ENCODE data around the gene PIK3AP1.

The PIK3AP1 gene, protein sequence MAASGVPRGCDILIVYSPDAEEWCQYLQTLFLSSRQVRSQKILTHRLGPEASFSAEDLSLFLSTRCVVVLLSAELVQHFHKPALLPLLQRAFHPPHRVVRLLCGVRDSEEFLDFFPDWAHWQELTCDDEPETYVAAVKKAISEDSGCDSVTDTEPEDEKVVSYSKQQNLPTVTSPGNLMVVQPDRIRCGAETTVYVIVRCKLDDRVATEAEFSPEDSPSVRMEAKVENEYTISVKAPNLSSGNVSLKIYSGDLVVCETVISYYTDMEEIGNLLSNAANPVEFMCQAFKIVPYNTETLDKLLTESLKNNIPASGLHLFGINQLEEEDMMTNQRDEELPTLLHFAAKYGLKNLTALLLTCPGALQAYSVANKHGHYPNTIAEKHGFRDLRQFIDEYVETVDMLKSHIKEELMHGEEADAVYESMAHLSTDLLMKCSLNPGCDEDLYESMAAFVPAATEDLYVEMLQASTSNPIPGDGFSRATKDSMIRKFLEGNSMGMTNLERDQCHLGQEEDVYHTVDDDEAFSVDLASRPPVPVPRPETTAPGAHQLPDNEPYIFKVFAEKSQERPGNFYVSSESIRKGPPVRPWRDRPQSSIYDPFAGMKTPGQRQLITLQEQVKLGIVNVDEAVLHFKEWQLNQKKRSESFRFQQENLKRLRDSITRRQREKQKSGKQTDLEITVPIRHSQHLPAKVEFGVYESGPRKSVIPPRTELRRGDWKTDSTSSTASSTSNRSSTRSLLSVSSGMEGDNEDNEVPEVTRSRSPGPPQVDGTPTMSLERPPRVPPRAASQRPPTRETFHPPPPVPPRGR

DNA sequence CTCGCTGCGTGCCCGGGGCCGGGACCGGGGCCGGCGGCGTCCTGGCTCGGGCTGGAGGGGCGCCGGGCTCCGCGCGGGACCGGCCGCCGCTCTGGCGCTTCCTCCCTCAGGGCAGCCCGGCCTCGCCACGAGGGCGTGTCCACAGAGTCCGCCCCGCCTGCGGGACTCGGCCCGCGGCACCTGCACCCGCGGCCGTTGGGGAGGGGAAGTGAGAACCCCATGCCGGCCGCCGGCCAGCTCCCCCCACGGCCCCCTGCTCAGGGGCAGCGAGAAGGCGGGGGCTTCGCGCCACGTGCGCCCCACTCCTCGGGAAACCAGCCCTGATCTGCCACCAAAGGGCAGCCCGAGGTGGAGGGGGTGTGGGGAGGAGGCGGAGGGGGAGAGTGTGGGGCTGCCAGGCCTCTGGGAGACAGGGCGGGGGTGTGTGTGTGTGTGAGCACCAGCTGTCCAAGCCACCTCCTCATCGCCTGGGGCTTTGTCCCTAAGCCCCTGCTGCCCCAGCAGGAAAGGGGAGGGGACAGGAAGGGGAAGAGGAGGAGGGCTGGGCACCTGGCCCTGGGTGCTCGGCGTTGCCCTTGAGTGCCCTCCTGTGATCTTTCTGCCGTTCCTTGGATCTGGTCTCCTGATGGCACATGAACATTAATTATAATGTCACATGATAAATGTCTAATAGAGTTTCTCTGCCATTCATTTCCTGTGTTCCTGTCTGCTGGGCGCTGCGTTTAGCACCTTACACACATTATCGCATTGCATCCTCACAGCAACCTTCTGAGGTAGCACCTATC is at the start of gene PIK3AP1:
Gene PIK3AP1, minus strand, starts transcription at position 93 of the 785 bp plus-strand sequence. CDS start 120 bp downstream, outside the sequence.
- Histone ChIP-seq H3K36me3 (ENCODE audit: insufficient read depth, low read length) (no peaks in the 10 kb centered on the region), H3K9ac (ENCODE audit: insufficient read length) (no peak within 1 kb of the TSS), H3K4me3 (no peak within 1 kb of the TSS), H3K9me3 (ENCODE audit: low read depth, low read length) (no peaks in the 10 kb centered on the region), H3K27ac (no peak within 1 kb of the TSS)
- no peak for TF ChIP-seq FOXP2 (optimal IDR thresholded peaks at IDR 0.05; ENCODE audit: control extremely low read depth, extremely low read length, insufficient read depth)
- TF ChIP-seq EZH2 (IDR thresholded peaks at IDR 0.05), result no peak
- TF ChIP-seq POLR2AphosphoS5 (IDR thresholded peaks at IDR 0.05; ENCODE audit: borderline replicate concordance, low read depth, low read length), result no peak
- no peak for DNase-seq (ENCODE audit: low read depth, low spot score)

DNA sequence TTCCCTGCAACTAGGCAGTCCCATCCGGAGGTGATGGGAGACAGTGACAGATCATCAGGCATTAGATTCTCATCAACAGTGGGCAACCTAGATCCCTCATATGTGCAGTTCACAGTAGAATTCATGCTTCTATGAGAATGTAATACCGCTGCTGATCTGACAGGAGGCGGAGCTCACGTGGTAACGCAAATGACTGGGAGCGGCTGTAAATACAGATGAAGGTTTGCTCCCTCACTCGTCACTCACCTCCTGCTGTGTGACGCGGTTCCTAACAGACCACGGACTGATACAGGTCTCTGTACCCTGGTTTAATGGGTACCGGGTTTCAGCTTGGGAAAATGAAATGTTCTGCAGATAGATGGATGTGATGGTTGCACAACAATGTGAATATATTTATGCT is 47.8 kb upstream of the PIK3AP1 start:
- Histone ChIP-seq H3K27ac (no peak overlapping the region), H3K36me3 (ENCODE audit: insufficient read depth, low read length) (no peaks in the 10 kb centered on the region), H3K9ac (ENCODE audit: insufficient read length) (no peak overlapping the region), H3K4me3 (no peak overlapping the region), H3K9me3 (ENCODE audit: low read depth, low read length) (no peaks in the 10 kb centered on the region)
- no peak for DNase-seq (ENCODE audit: low read depth, low spot score)
- TF ChIP-seq EZH2 (IDR thresholded peaks at IDR 0.05), result no peak
- TF ChIP-seq FOXP2 (optimal IDR thresholded peaks at IDR 0.05; ENCODE audit: control extremely low read depth, extremely low read length, insufficient read depth), result no peak
- TF ChIP-seq POLR2AphosphoS5 (IDR thresholded peaks at IDR 0.05; ENCODE audit: borderline replicate concordance, low read depth, low read length), result no peak

DNA sequence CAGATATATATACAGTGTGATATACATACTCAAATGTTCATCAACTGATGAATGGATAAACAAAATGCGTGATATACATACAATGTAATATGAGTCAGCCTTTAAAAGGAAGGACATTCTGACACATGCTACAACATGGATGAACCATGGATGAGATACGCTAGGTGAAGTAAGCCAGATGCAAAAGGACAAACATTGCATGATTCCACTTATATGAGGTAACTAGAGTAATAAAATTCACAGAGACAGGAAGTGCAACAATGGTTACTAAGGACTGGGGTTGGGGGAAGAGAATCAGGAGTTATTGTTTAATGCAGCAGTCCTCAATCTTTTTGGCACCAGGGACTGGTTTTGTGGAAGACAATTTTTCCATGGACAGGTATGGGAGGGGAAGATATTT is 47.3 kb upstream of the PIK3AP1 start:
- no peaks in the 10 kb centered on the region for H3K36me3 ChIP-seq (ENCODE audit: insufficient read depth, low read length)
- H3K9me3 ChIP-seq (ENCODE audit: low read depth, low read length), result no peaks in the 10 kb centered on the region
- no peak overlapping the region for H3K27ac ChIP-seq

DNA sequence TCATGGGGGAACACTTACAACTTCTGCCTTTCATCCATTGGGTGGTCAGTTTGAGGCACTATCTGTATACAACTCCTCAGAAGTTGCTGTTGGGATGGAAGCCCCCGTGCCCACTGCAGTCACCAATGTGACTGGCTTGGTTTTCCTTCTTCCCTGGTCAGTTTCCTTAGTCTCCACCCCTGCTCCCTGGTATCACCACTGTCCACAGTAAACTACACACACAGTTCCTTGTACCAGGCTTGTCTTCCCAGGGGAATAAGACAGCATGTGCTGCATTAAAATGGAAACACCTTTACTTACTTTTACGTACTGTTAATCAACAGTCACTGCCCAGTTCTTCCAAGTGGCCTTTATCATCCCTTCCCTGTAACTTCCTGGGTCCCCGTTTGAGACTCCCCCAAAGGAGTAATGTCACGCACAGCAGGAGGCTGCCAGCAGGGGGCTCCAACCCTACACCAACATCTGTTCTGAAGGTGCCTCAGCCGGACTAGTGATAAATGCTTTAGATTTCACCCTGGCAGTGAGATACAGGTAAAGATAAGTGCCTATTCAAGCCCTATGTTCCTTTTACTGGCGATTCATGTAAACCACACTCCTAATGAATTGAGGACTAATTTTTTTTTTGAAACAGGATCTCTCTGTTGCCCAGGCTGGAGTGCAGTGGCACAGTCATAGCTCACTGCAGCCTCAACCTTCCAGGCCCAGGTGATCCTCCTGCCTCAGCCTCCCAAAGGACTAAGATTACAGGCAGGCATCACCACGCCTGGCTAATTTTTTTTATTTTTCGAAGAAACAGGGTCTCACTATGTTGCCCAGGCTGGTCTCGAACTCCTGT is 45.3 kb upstream of the PIK3AP1 start:
- no peaks in the 10 kb centered on the region for H3K36me3 ChIP-seq (ENCODE audit: insufficient read depth, low read length)
- no peak overlapping the region for H3K4me3 ChIP-seq
- no peak for TF ChIP-seq POLR2AphosphoS5 (IDR thresholded peaks at IDR 0.05; ENCODE audit: borderline replicate concordance, low read depth, low read length)
- TF ChIP-seq FOXP2 (optimal IDR thresholded peaks at IDR 0.05; ENCODE audit: control extremely low read depth, extremely low read length, insufficient read depth), result no peak
- TF ChIP-seq EZH2 (IDR thresholded peaks at IDR 0.05), result no peak
- DNase-seq (ENCODE audit: low read depth, low spot score), result no peak
- no peak overlapping the region for H3K27ac ChIP-seq
- H3K9ac ChIP-seq (ENCODE audit: insufficient read length), result no peak overlapping the region
- H3K9me3 ChIP-seq (ENCODE audit: low read depth, low read length), result no peaks in the 10 kb centered on the region

More for the DNA sequence above, 47.3 kb upstream of the PIK3AP1 start:
- TF ChIP-seq EZH2 (IDR thresholded peaks at IDR 0.05), result no peak
- TF ChIP-seq POLR2AphosphoS5 (IDR thresholded peaks at IDR 0.05; ENCODE audit: borderline replicate concordance, low read depth, low read length), result no peak
- TF ChIP-seq FOXP2 (optimal IDR thresholded peaks at IDR 0.05; ENCODE audit: control extremely low read depth, extremely low read length, insufficient read depth), result no peak
- no peak for DNase-seq (ENCODE audit: low read depth, low spot score)
- no peak overlapping the region for H3K4me3 ChIP-seq
- H3K9ac ChIP-seq (ENCODE audit: insufficient read length), result no peak overlapping the region

DNA sequence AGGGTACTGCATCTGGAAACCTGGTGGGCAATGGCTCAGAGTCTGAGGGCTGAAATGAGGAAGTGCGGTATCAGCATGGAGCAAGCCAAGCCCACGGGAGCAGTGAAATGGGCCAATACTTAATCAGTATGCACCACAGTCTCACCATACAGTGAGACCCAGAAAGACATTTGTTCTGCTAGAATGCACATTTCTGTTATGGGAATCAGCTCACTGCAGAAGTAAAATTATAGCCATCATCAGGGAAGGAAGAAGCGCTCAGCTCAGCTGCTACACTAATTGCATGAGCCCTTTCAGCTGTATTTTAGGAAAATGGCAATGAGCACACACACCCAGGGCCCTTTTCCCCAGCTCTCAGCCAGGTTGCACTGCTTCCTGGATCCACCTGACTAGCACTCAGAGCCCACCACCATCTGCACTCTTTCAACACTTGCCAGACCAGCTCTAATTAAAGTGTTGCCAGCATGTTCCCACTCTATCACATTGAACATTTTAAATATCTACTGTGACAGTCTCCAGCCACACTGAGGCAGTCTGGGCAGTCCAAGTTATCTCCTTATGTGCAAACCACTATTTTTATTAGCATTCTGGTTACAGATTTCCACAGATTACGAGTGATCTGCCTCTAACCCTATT is 44.2 kb upstream of the PIK3AP1 start:
- Histone ChIP-seq H3K4me3 (no peak overlapping the region), H3K27ac (no peak overlapping the region), H3K36me3 (ENCODE audit: insufficient read depth, low read length) (no peaks in the 10 kb centered on the region), H3K9ac (ENCODE audit: insufficient read length) (no peak overlapping the region), H3K9me3 (ENCODE audit: low read depth, low read length) (no peaks in the 10 kb centered on the region)
- no peak for TF ChIP-seq FOXP2 (optimal IDR thresholded peaks at IDR 0.05; ENCODE audit: control extremely low read depth, extremely low read length, insufficient read depth)
- no peak for DNase-seq (ENCODE audit: low read depth, low spot score)

DNA sequence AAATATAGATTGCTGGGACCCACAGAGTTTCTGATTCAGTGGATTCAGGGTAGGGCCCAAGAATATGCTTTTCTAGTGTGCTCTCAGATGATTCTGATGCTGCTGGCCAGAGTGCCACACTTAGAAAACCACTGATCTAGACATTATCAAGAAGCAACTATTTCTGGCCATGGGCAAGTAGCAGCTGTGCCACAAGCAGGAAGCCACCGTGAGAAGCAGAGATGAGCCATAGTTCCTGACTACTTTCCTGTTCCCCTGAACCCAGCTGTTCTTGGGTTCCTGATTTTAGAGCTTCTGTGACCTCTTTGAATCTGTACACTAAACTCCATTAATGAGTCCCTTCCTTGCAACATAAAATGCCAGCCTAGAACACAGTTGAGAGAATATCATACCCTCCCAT is 38.1 kb upstream of the PIK3AP1 start:
- H3K9me3 ChIP-seq (ENCODE audit: low read depth, low read length), result no peaks in the 10 kb centered on the region
- no peak for TF ChIP-seq POLR2AphosphoS5 (IDR thresholded peaks at IDR 0.05; ENCODE audit: borderline replicate concordance, low read depth, low read length)
- H3K4me3 ChIP-seq, result no peak overlapping the region
- H3K27ac ChIP-seq, result no peak overlapping the region
- DNase-seq (ENCODE audit: low read depth, low spot score), result no peak
- no peaks in the 10 kb centered on the region for H3K36me3 ChIP-seq (ENCODE audit: insufficient read depth, low read length)
- no peak overlapping the region for H3K9ac ChIP-seq (ENCODE audit: insufficient read length)

DNA sequence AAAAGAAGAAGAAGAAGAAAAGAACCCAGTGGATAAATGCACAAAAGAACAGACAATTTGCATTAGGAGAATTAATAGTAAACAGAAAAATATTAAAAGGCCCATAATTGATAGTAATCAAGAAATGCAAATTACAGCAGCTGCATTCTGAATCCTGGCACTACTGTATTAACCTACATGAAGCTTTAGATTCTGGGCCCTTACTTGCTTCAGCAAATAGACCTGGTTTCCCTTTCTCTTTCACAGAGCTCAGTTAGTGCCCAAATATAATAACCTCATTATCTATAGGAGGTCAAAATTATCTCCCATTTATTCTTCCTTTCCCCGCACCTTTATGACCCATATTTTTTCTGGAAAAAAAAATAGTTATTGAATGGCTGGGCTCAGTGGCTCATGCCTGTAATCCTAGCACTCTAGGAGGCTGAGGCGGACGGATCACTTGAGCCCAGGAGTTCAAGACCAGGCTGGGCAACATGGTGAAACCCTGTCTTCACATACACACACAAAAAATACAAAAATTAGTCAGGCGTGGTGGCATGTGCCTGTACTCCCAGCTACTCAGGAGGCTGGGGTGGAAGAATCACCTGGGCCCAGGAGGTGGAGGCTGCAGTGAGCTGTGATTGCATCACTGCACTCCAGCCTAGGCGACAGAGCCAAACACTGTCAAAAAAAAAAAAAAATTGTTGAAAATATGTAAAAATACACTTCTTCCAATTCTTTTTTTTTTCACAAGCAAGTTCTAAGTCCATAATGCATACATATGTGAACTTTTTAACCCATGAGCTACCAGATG is 36.0 kb upstream of the PIK3AP1 start:
- no peak for DNase-seq (ENCODE audit: low read depth, low spot score)
- Histone ChIP-seq H3K4me3 (no peak overlapping the region), H3K9me3 (ENCODE audit: low read depth, low read length) (no peaks in the 10 kb centered on the region), H3K9ac (ENCODE audit: insufficient read length) (no peak overlapping the region), H3K27ac (no peak overlapping the region), H3K36me3 (ENCODE audit: insufficient read depth, low read length) (no peaks in the 10 kb centered on the region)
- TF ChIP-seq POLR2AphosphoS5 (IDR thresholded peaks at IDR 0.05; ENCODE audit: borderline replicate concordance, low read depth, low read length) (no peak), FOXP2 (optimal IDR thresholded peaks at IDR 0.05; ENCODE audit: control extremely low read depth, extremely low read length, insufficient read depth) (no peak), EZH2 (IDR thresholded peaks at IDR 0.05) (no peak)

Data from SK-N-MC (cell line).